ENCODE data around the gene TBCEL.
"Not testable (repeated sequence)": the region's sequence is repeated elsewhere in the genome, so short reads cannot be mapped to it uniquely, and the experiment has no call there.

The TBCEL gene

GRCh38 chr11:121109471-121109870, 85.6 kb downstream of the TBCEL start:
- DNase-seq: no peak

- no peak for DNase-seq
These were observed 86.1 kb downstream of the TBCEL start for GRCh38 chr11:121109916-121110586.

- DNase-seq: no peak
These were observed 87.2 kb downstream of the TBCEL start for GRCh38 chr11:121110871-121111724.

GRCh38 chr11:121112498-121113455, 88.9 kb downstream of the TBCEL start:
- peak; percentile 64 for DNase-seq

- DNase-seq: no peak
These were observed 89.7 kb downstream of the TBCEL start for GRCh38 chr11:121113611-121114010.

- not testable (repeated sequence) for DNase-seq
These were observed 91.1 kb downstream of the TBCEL start for GRCh38 chr11:121115024-121115423.

GRCh38 chr11:121117788-121118187, 93.9 kb downstream of the TBCEL start:
- DNase-seq: no peak

- no peak for DNase-seq
These were observed 95.5 kb downstream of the TBCEL start for GRCh38 chr11:121119440-121119839.

- no peak for DNase-seq
These were observed 98.4 kb downstream of the TBCEL start for GRCh38 chr11:121122328-121122727.

- no peak for DNase-seq
These were observed 99.7 kb downstream of the TBCEL start for GRCh38 chr11:121123496-121124069.

- no peak for DNase-seq
These were observed 103.9 kb downstream of the TBCEL start for GRCh38 chr11:121127809-121128208.

GRCh38 chr11:121129362-121130340, 105.7 kb downstream of the TBCEL start:
- DNase-seq: no peak

GRCh38 chr11:121131656-121132055, 107.8 kb downstream of the TBCEL start:
- no peak for DNase-seq

- no peak for DNase-seq
These were observed 108.5 kb downstream of the TBCEL start for GRCh38 chr11:121132211-121132976.

- DNase-seq: no peak
These were observed 110.9 kb downstream of the TBCEL start for GRCh38 chr11:121134741-121135312.

GRCh38 chr11:121137005-121137404, 113.1 kb downstream of the TBCEL start:
- no peak for DNase-seq

GRCh38 chr11:121138259-121138658, 114.4 kb downstream of the TBCEL start:
- DNase-seq: no peak

GRCh38 chr11:121140369-121140768, 116.5 kb downstream of the TBCEL start:
- no peak for DNase-seq
